ENCODE results near the gene NAT16. TPM values are rescaled to one million over a fixed set of nuclear protein-coding genes. Genes with fewer than 3 reads are reported as not detected.
A peak's percentile ranks its signal among the peaks of the same experiment; 100 is the strongest.

NAT16 gene
- total and polyA plus RNA-seq, 2 of the 13 experiments (the other 11 are each of a cell fraction or from before 2014, with no cell fraction given) = 0.04 TPM; not detected in 1

GRCh38 chr7:101165075-101165957 lies 14.8 kb downstream of the NAT16 start, which contains the start of gene VGF (continued):
- no peak for TF ChIP-seq ZBTB46 (CRISPR knock-in tag; IDR thresholded peaks at IDR 0.05; ENCODE audit: borderline replicate concordance)
- no peak for TF ChIP-seq RFX1 (IDR thresholded peaks at IDR 0.05)
- peak; percentile 97 for TF ChIP-seq STAT5B (CRISPR knock-in tag; IDR thresholded peaks at IDR 0.05)
- TF ChIP-seq NCOA2 (CRISPR knock-in tag; IDR thresholded peaks at IDR 0.05) = peak; percentile 87
- no peak for TF ChIP-seq ARNT (IDR thresholded peaks at IDR 0.05)
- TF ChIP-seq MED8 (CRISPR knock-in tag; IDR thresholded peaks at IDR 0.05; ENCODE audit: insufficient replicate concordance) = peak; percentile 54
- peak; percentile 98 for TF ChIP-seq TFE3 (CRISPR knock-in tag; IDR thresholded peaks at IDR 0.05)
- TF ChIP-seq ZBTB42 (CRISPR knock-in tag; IDR thresholded peaks at IDR 0.05) = peak; percentile 93; the same call in 1 of the 2 replicates
- TF ChIP-seq TAF1 (CRISPR knock-in tag; IDR thresholded peaks at IDR 0.05) = peak; percentile 48
- peak; percentile 79; the same call in 1 of the 2 replicates for TF ChIP-seq ZBTB39 (CRISPR knock-in tag; IDR thresholded peaks at IDR 0.05)
- peak; percentile 8 to 43; a peak in 1 of 4 replicates for TF ChIP-seq NR2F1 (CRISPR knock-in tag; IDR thresholded peaks at IDR 0.05)
- TF ChIP-seq BRCA1 (CRISPR knock-in tag; IDR thresholded peaks at IDR 0.05) = peak; percentile 99
- TF ChIP-seq ELF1 (CRISPR knock-in tag; IDR thresholded peaks at IDR 0.05) = peak; percentile 74
- peak; percentile 96 for TF ChIP-seq ZBTB49 (CRISPR knock-in tag; IDR thresholded peaks at IDR 0.05; ENCODE audit: borderline replicate concordance)
- TF ChIP-seq TOE1 (CRISPR knock-in tag; IDR thresholded peaks at IDR 0.05) = peak; percentile 88
- peak; percentile 90; the same call in 1 of the 2 replicates for TF ChIP-seq ZNF253 (CRISPR knock-in tag; IDR thresholded peaks at IDR 0.05; ENCODE audit: borderline replicate concordance)
- peak; percentile 47 for TF ChIP-seq RAD21 (CRISPR knock-in tag; IDR thresholded peaks at IDR 0.05)
- TF ChIP-seq ZMAT3 (CRISPR knock-in tag; conservative IDR thresholded peaks at IDR 0.05) = peak; percentile 99
- no peak for TF ChIP-seq CC2D1A (CRISPR knock-in tag; IDR thresholded peaks at IDR 0.05)
- TF ChIP-seq SMAD3 (CRISPR knock-in tag; IDR thresholded peaks at IDR 0.05) = peak; percentile 99
- no peak; the same call in 1 of the 2 replicates for TF ChIP-seq ZNF180 (CRISPR knock-in tag; IDR thresholded peaks at IDR 0.05; ENCODE audit: borderline replicate concordance, low read depth)
